T-helper 1 cell (primary cell): ENCODE measurements around the gene ZBTB39.
"Not testable (repeated sequence)": the region's sequence is repeated elsewhere in the genome, so short reads cannot be mapped to it uniquely, and the experiment has no call there.

Source experiments
- DNase-seq, 5 donors: peaks; one replicate each; pipeline ENCODE4 v3.0.0-alpha.2; 2012 to 2020

The ZBTB39 gene

DNA sequence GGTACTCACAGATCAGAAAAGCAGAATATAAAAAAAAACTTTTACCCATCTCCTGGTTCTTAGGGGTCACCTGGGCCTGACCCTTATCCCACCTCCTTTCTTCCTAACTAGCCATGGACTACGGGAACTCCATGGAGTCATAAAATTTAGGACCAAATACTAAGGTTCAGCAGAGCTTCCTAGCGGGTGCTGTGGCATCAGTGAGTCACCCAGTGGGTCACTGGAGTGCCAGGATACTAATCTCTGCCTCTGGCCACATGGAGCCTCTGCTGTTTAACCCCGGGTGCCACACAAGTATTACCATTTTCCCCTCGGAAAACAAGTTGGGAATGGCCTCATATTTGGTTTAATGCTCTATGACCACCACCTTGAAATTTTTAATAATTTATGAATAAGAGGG, 6.9 kb downstream of the ZBTB39 start:
- DNase-seq: no peak

DNA sequence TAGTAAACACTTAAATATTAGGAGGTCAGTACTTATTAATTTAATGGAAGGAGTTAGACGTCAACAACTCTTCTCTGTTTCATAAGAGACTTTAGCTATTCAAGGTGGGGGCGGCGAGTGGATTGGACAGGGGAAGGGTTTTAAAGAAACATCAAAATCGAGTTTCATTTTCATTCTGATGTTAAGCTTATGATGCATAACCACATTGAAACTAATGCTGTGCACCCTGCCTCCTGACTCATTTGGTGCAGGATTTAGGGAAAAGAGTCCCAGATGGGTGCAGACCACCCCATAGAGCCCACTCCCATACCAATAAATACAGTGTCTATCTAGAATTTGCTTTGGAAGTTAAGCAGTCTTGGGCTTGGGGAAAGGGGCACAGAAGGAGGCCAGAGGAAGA, 7.4 kb downstream of the ZBTB39 start:
- DNase-seq: peak in 1 of 5 donors; percentile 63

DNA sequence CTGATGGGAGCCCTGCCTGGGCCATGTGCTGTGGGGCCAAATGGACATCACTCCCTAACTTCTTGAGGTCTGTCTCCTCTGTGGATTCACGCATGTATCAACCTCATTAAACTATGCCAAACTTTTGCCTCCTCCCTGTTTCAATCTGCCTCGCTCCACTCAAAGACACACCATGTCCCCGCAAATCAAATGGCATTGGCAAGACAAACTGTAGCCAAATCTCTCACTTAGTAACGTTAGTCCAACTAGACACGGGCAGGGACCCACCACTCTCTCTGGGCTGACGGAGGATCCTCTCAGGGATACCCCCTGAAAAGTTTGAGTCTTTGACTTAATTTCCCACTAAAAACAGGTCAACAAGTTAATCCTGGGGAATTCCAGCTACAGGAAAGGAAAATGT, 8.0 kb downstream of the ZBTB39 start:
- no peak for DNase-seq

GRCh38 chr12:56996793-56997545, 9.4 kb downstream of the ZBTB39 start:
- no peak for DNase-seq

GRCh38 chr12:56995930-56996496, 10.3 kb downstream of the ZBTB39 start:
- DNase-seq: no peak

- DNase-seq: no peak
Observed at GRCh38 chr12:56995201-56995929, 11.0 kb downstream of the ZBTB39 start.

DNA sequence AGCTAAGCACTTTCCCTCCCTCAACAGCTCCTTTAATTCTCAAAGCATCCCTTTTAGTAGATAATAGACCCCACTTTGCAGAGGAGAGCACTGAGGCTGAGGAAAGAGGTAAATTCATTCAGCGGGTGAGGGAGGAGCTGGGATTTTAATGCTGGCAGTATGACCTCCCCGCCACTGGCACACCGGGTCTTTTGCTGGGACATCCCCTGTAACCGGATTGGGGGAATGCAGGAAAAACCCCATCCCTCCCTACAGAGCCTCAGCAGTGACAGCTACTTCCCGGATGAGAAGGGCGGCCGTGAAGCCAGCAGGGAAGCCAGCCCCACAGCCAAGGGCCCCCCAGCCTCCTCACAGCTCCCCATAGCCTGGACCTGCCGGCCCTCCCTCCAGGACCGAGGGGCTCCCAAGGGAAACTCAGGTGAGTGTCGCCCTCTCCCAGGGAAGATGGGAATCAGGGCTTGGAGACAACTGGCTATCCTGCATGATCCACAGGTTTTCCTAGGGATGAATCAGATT, 12.1 kb downstream of the ZBTB39 start:
- DNase-seq: no peak

DNA sequence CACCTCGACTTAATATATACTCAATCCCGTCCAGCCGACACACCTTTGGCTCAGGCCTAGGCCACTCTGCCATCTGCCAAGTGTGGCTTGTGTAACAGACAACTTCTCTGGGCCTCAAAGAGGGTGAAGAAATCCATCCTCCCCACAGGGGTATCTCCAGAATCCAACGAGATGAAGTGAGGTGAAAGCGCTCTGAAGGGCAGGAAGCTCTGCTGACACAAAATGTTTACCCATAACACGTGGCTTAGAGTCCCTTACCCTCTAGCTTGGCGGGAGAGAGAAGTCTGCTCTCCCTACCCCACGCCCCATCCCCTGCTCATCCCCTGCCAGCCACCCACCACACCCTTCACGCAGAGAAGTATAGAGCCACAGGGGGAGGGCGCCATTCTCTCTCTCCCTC, 13.0 kb downstream of the ZBTB39 start:
- no peak for DNase-seq

DNA sequence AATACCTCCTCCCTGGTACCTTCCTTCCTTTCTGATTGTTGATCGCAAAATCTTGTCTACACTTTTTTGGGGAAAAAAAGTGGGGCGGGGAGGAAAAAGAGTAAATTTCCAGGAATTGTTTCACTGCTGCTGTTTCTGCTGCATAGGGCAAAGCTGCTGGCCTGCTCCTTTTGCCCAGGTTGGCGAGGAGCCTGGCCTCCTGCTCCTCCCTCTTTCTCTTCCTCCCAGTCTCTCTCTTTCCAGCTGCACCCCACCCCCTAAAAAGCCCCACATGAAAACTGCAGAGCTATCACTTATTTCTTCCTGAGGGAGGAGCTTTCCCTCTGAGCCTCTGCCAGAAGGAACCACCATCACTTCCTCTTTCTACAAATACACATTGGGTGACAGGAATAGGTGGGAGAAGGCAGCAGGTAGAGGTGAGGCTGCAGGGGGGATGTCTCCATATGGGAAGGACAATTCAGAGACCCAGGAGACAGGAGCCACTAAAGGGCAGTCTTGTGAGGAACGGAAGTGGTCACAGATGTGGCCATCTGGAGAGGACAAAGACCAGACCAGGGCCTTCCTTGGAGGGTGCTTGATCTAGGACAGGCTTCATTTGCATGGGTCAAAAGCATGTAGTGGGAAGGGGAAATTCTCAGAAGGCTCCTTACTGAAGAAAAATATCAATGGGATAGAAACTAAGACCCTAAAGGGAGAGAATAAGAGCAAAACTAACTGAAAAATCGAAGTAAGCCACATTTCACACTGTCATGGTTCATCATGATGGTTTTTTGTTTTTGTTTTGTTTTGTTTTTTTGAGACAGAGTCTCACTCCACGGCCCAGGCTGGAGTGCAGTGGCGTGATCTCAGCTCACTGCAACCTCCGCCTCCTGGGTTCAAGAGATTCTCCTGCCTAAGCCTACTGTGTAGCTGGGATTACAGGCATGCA, 14.8 kb downstream of the ZBTB39 start:
- DNase-seq: no peak

GRCh38 chr12:56990648-56991318, 15.6 kb downstream of the ZBTB39 start:
- no peak for DNase-seq

- no peak for DNase-seq
Observed at GRCh38 chr12:56989861-56990610, 16.3 kb downstream of the ZBTB39 start.

- no peak for DNase-seq
Observed at GRCh38 chr12:56988207-56988739, 18.1 kb downstream of the ZBTB39 start.

DNA sequence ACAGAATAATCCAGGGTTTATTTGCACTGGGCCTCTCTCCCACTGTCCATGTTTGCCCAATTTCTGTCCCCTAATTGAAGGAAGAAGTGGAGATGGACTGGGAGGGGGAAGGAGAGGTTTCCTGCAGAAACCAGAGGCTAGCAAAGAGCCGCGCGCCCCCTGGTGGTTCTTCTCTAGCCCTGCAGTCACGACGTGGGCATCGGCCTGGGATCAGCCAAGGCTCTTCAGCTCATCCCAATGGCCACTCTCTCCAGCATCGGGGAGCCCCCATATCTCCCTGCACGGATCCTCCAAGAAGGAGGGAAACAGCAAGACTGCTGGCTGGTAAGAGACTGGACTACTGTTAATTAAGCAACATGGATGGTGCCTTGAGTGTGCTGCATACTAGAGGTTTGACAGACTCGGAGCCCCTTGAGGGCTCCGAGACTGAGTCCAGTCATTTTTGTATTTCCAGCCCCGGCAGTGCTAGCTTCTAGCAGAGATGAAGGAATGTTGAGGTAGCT, 18.7 kb downstream of the ZBTB39 start:
- peak; percentile 43 to 71 (median 64) for DNase-seq

GRCh38 chr12:56987011-56987410, 19.3 kb downstream of the ZBTB39 start:
- DNase-seq: no peak

DNA sequence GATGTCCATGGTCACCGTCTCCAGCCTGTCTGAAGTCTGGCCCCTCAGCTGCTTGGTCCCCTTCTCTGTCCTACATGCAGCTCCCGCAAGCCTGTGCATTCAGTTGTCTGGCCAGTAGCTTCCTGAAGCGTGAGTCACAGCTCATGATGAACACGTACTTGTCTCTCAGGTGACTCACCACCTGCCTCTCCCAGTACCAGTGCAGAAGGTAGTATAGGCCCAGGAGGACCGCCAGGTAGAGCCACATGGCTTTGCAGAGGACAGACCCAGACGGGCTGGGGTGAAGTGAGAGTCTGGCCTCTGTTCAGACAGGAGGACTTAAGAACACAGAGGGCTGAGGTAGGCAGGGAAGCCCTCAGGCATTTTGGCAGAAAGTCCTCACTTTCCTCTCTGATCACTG, 20.6 kb downstream of the ZBTB39 start:
- DNase-seq: not testable (repeated sequence)

DNA sequence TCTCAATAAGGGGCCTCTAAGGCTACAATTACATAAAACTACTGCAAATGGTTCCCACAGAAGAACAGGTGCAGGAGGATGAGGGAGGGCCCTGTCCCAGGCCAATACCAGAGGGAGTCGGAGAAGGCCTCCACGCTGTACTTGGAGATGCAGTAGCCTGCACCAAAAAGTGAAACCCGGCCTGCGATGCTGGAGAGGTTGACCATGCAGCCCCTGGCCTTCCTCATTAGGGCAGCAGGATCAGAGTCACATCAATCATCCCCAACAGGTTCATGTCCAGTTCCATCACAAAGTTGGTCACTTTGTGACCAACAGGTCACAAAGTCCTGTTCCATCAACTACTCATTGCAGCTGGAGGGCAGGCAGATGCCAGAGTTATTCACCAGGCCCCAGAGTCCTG, 23.0 kb downstream of the ZBTB39 start:
- no peak for DNase-seq

DNA sequence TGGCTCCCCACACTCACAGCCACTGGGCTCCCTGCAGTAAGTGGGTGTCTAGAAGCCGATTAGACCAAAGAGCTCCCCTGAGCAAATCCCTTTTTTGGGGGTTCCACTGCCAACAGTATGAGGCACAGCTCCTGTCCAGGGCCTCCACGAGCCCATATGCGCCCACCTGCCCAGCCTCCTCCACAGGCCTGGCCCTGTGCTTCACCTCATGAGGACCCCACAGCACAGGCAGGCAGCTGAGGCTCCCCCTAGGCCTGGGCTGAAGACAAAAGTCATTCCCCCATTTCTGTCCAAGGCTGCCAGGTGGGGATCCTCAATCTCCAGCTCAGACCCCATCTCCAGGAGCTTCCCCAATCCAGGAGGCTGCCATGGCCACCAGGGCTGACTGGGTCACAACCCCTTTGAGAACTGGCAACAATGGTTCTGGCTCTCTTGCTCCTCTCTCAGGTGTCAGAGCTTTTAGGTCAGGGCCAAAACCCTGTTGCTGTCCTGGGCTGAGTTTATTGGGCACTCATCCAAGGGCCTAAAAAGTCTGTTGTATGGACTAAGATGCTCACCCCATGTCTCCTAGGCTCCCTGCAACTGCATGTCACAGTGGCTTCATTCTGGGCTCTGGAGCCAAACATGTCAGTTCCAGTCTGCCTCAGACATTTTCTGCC, 23.6 kb downstream of the ZBTB39 start:
- DNase-seq: not testable (repeated sequence)

- no peak for DNase-seq
Observed at GRCh38 chr12:56980941-56981530, 25.3 kb downstream of the ZBTB39 start.

- no peak for DNase-seq
Observed at GRCh38 chr12:56980268-56980667, 26.1 kb downstream of the ZBTB39 start.

- no peak for DNase-seq
Observed at GRCh38 chr12:56979628-56980027, 26.7 kb downstream of the ZBTB39 start.
